ENCODE results near the gene LGR4. TPM values are rescaled to one million over a fixed set of nuclear protein-coding genes. Genes with fewer than 3 reads are reported as not detected.
A peak's percentile ranks its signal among the peaks of the same experiment; 100 is the strongest.

The LGR4 gene
- total and polyA plus RNA-seq, 2 experiments from 2014 or later = 22.6 to 99.6 TPM

- DNase-seq (ENCODE audit: low spot score) (no peak), ATAC-seq (no peak)
- no peaks in the 10 kb centered on the region for H3K9me2 ChIP-seq (ENCODE audit: insufficient read depth)
- no peak overlapping the region for H3K27ac ChIP-seq (ENCODE audit: low read depth)
- no peak overlapping the region for H3K4me3 ChIP-seq
- Mint-ChIP-seq H3K27me3 (ENCODE audit: insufficient read depth, low read depth, poor library complexity) (peaks cover 2% of the 10 kb centered on the region), H3K36me3 (ENCODE audit: low read depth) (no peaks in the 10 kb centered on the region), H3K27ac (no peak overlapping the region), H3K4me3 (no peak overlapping the region), H3K9me3 (no peaks in the 10 kb centered on the region), H3K4me1 (peaks cover 50% of the 10 kb centered on the region)
- H3K4me1 ChIP-seq (ENCODE audit: insufficient read depth) = peaks cover 60% of the 10 kb centered on the region
- no peaks in the 10 kb centered on the region for H3K27me3 ChIP-seq (ENCODE audit: insufficient read depth)
- no peak overlapping the region for H3K4me2 ChIP-seq
- TF ChIP-seq ZNF114 (CRISPR knock-in tag; IDR thresholded peaks at IDR 0.05) = no peak
- no peak for TF ChIP-seq STAT1 (IDR thresholded peaks at IDR 0.05; ENCODE audit: unreplicated experiment)
- TF ChIP-seq, protein P1, sequence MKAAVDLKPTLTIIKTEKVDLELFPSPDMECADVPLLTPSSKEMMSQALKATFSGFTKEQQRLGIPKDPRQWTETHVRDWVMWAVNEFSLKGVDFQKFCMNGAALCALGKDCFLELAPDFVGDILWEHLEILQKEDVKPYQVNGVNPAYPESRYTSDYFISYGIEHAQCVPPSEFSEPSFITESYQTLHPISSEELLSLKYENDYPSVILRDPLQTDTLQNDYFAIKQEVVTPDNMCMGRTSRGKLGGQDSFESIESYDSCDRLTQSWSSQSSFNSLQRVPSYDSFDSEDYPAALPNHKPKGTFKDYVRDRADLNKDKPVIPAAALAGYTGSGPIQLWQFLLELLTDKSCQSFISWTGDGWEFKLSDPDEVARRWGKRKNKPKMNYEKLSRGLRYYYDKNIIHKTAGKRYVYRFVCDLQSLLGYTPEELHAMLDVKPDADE (IDR thresholded peaks at IDR 0.05) = no peak
- no peak overlapping the region for H2AFZ ChIP-seq
- peaks cover 11% of the 10 kb centered on the region; the same call in 1 of the 2 replicates for H4K20me1 ChIP-seq (replicated peaks; ENCODE audit: insufficient read depth)
- no peaks in the 10 kb centered on the region for H3F3A ChIP-seq (replicated peaks; ENCODE audit: low read depth)
- H3K36me3 ChIP-seq (ENCODE audit: insufficient read depth) = no peaks in the 10 kb centered on the region
- peaks cover 100% of the 10 kb centered on the region for H3K79me2 ChIP-seq (replicated peaks; ENCODE audit: insufficient read depth)
Observed at GRCh38 chr11:27437829-27438594, 34.6 kb downstream of the LGR4 start.

GRCh38 chr11:27436916-27437315 lies 35.7 kb downstream of the LGR4 start:
- Mint-ChIP-seq H3K36me3 (ENCODE audit: low read depth) (no peaks in the 10 kb centered on the region), H3K9me3 (no peaks in the 10 kb centered on the region), H3K4me3 (no peak overlapping the region), H3K27me3 (ENCODE audit: insufficient read depth, low read depth, poor library complexity) (peaks cover under 1% of the 10 kb centered on the region), H3K27ac (0 out of 2 replicates have a peak overlapping the region, but pooled peaks have one; percentile 74), H3K4me1 (peaks cover 39% of the 10 kb centered on the region)
- no peak overlapping the region for H3K27ac ChIP-seq (ENCODE audit: low read depth)
- no peaks in the 10 kb centered on the region for H3F3A ChIP-seq (replicated peaks; ENCODE audit: low read depth)
- H3K4me2 ChIP-seq = no peak overlapping the region
- H3K36me3 ChIP-seq (ENCODE audit: insufficient read depth) = no peaks in the 10 kb centered on the region
- no peaks in the 10 kb centered on the region for H3K27me3 ChIP-seq (ENCODE audit: insufficient read depth)
- no peak overlapping the region for H2AFZ ChIP-seq
- peaks cover 60% of the 10 kb centered on the region for H3K4me1 ChIP-seq (ENCODE audit: insufficient read depth)
- ATAC-seq (no peak), DNase-seq (ENCODE audit: low spot score) (no peak)
- peaks cover 11% of the 10 kb centered on the region; the same call in 1 of the 2 replicates for H4K20me1 ChIP-seq (replicated peaks; ENCODE audit: insufficient read depth)
- peaks cover 100% of the 10 kb centered on the region for H3K79me2 ChIP-seq (replicated peaks; ENCODE audit: insufficient read depth)
- H3K9me2 ChIP-seq (ENCODE audit: insufficient read depth) = no peaks in the 10 kb centered on the region
- H3K4me3 ChIP-seq = no peak overlapping the region
- TF ChIP-seq CREB1 (CRISPR knock-in tag; IDR thresholded peaks at IDR 0.05; ENCODE audit: low read depth) = no peak
- no peak for TF ChIP-seq EZH2phosphoT487 (IDR thresholded peaks at IDR 0.05; ENCODE audit: unreplicated experiment)
- TF ChIP-seq NANOG (IDR thresholded peaks at IDR 0.05; ENCODE audit: borderline replicate concordance) = no peak
- no peak for TF ChIP-seq JUNB (IDR thresholded peaks at IDR 0.05; ENCODE audit: unreplicated experiment)
- TF ChIP-seq, protein P2, sequence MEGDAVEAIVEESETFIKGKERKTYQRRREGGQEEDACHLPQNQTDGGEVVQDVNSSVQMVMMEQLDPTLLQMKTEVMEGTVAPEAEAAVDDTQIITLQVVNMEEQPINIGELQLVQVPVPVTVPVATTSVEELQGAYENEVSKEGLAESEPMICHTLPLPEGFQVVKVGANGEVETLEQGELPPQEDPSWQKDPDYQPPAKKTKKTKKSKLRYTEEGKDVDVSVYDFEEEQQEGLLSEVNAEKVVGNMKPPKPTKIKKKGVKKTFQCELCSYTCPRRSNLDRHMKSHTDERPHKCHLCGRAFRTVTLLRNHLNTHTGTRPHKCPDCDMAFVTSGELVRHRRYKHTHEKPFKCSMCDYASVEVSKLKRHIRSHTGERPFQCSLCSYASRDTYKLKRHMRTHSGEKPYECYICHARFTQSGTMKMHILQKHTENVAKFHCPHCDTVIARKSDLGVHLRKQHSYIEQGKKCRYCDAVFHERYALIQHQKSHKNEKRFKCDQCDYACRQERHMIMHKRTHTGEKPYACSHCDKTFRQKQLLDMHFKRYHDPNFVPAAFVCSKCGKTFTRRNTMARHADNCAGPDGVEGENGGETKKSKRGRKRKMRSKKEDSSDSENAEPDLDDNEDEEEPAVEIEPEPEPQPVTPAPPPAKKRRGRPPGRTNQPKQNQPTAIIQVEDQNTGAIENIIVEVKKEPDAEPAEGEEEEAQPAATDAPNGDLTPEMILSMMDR (conservative IDR thresholded peaks at IDR 0.05; ENCODE audit: low read depth in 2 of 2) = no peak
- TF ChIP-seq ZNF462 (CRISPR knock-in tag; IDR thresholded peaks at IDR 0.05) = no peak
- TF ChIP-seq STAT1 (IDR thresholded peaks at IDR 0.05; ENCODE audit: unreplicated experiment) = no peak
- no peak for TF ChIP-seq POLR2AphosphoS5 (IDR thresholded peaks at IDR 0.05; ENCODE audit: low read depth)
- TF ChIP-seq ZNF331 (CRISPR knock-in tag; IDR thresholded peaks at IDR 0.05; ENCODE audit: low read depth) = no peak
- TF ChIP-seq EZH2 (IDR thresholded peaks at IDR 0.05; ENCODE audit: low read depth, unreplicated experiment) = no peak

Data from GM23338 (cell line).